Thyroid gland (tissue), 4 donors: ENCODE data around the gene ANGPTL4. TPM values are rescaled to one million over a fixed set of nuclear protein-coding genes. Genes with fewer than 3 reads are reported as not detected.

ENCODE experiments used
- DNase-seq, 2 donors: peaks; one replicate each; pipeline ENCODE4 v3.0.0-alpha.2; 2019
- H3K27ac ChIP-seq, 3 donors: fragments of 200-600 bp; sonication (generic); 1 replicate in 2 of 3; 2 replicates in 1 of 3; pipeline ENCODE4 v1.5.1; 2016 to 2019; ENCODE audit warnings: mild to moderate bottlenecking in 1 of 3, moderate library complexity in 1 of 3
- H3K27me3 ChIP-seq: fragments of 200-600 bp; sonication (generic); one replicate; pipeline ENCODE4 v1.5.1; 2019
- H3K36me3 ChIP-seq, 2 donors: fragments of 200-600 bp; sonication (generic); one replicate each; pipeline ENCODE4 v1.5.1; 2016 to 2019
- H3K4me1 ChIP-seq, 2 donors: fragments of 200-600 bp; sonication (generic); one replicate each; pipeline ENCODE4 v1.5.1; 2017 to 2019
- H3K4me3 ChIP-seq, 3 donors: fragments of 200-600 bp; sonication (generic); replicated peaks in 1 of 3; 1 replicate in 2 of 3; 2 replicates in 1 of 3; pipeline ENCODE4 v1.5.1; 2016; ENCODE audit warnings: mild to moderate bottlenecking in 1 of 3
- H3K9me3 ChIP-seq: fragments of 200-600 bp; sonication (generic); one replicate; pipeline ENCODE4 v1.5.1; 2017
- POLR2A ChIP-seq, 2 donors: fragments of 450-650 bp; IDR thresholded peaks; one replicate each; pipeline ENCODE4 v1.6.1; 2017; ENCODE audit warnings: antibody characterized with exemption in 2 of 2, mild to moderate bottlenecking in 2 of 2, moderate library complexity in 1 of 2
- WGBS, 2 donors: methylation state at CpG; one replicate each; pipeline ENCODE4 v1.1.5; 2017; 5-methylcytosine and 5-hydroxymethylcytosine counted together
- intact Hi-C: fragments of 100-400 bp; cut with DNase I; formaldehyde crosslinking; loops from one replicate; pipeline ENCODE4 v1.15.1; 2023
- total RNA-seq, 4 donors: library from RNA; depleted of rRNA; stranded (reverse); fragments of >200 nt; gene quantifications; one replicate each; pipeline ENCODE4 v1.2.3, GENCODE V29; 2016
- TF ChIP-seq, protein P1 (sequence below), 6 experiments: fragments of 200-600 bp in 3 of 6; fragments of 450-650 bp in 3 of 6; sonication (generic) in 3 of 6; IDR thresholded peaks; one replicate each; pipeline ENCODE4 v1.5.1; 2016 to 2019; ENCODE audit warnings: antibody characterized with exemption in 6 of 6, mild to moderate bottlenecking in 2 of 6, inconsistent platforms in 1 of 6, moderate library complexity in 1 of 6

ANGPTL4 gene
- total RNA-seq, 4 donors from 2014 or later: 19.9 to 99.8 (median 46.6) TPM

DNA sequence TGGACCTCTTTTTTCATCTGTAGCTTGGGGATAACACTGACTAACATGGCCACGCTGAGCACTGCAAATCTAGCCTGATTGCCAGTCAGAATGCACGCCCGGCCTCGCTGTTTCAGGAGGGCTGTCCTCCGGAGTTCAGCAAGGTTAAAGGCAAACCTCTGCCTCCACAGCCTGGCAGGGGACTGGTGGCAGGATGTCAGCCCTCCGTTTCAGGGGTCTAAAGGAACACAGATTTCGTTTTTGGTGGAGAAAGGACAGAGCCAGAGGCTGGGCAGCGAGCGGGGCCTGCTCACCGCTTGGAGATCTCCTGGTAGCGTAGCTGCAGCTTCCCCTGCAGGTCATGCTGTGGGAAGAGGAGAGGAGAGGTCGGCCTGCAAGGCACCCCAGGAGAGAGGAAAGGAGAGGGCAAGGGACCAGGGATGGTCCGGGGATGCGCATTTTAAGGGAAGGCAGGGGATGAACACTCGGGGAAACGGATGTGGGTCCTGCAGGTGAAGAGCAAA, 43.3 kb upstream of the ANGPTL4 start:
- intact Hi-C loops: no loop called here
- H3K36me3 ChIP-seq: peaks cover 2 to 4% of the 10 kb centered on the region in 2 donors

DNA sequence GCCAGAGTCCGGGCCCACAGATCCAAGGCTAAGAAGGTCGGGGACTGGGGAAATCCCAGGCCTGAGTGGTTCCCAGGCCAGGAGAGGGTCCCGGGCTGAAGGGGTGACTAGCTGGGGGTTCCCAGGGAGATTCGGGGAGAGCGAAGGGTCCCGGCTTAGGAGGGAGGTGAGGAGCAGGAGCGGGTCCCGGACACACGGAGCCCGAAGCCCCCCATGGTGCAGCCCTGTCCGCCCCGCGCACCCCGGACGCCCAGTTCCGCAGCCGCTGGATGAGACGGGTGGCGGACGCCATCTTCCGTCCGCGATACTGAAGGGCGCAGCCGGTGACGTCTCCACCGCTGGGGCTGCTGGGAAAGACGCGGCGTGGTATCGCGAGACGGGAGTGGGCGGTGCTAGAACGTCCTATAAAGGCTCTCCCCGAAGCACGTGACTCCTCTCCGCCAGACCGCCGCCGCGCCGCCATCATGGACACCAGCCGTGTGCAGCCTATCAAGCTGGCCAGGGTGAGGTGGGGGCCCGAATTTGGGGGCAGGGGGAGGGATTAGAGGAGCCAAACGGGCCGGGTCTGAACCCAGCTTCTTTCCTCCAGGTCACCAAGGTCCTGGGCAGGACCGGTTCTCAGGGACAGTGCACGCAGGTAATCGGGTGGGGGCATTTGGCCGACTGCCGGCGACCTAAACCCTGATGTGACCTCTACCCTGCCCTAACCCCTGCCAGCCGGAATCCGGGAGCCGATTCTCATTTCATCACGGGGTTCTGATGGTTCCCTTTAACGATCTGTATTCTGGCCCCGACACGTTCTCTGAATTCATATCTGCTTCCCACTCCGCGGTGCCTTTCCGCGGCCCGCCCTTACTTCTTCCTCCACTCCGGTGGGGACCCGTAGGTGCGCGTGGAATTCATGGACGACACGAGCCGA, 42.6 kb upstream of the ANGPTL4 start, which contains the start of the genes NDUFA7 and RPS28:
Gene NDUFA7 (minus strand): TSS at position 309 of the 919 bp plus-strand sequence. CDS start 17 bp downstream, at position 292.
Gene RPS28 (plus strand): TSS at position 430 of the 919 bp plus-strand sequence. CDS start 35 bp downstream, at position 465.
- DNase-seq: peak; percentile 95 to 96
- H3K4me1 ChIP-seq: peaks cover 27 to 49% of the 10 kb centered on the region in 2 donors
- peaks cover 0 to under 1% of the 10 kb centered on the region in 2 donors for H3K36me3 ChIP-seq
- no peaks in the 10 kb centered on the region for H3K9me3 ChIP-seq
- WGBS, 2 donors: 0 to 1% methylated on average over 26 to 43 of the region's 72 CpGs
- no peaks in the 10 kb centered on the region for H3K27me3 ChIP-seq
- intact Hi-C loops: no loop called here
- TF ChIP-seq POLR2A (IDR thresholded peaks at IDR 0.05): peak; percentile 87 to 96
- TF ChIP-seq, protein P1, sequence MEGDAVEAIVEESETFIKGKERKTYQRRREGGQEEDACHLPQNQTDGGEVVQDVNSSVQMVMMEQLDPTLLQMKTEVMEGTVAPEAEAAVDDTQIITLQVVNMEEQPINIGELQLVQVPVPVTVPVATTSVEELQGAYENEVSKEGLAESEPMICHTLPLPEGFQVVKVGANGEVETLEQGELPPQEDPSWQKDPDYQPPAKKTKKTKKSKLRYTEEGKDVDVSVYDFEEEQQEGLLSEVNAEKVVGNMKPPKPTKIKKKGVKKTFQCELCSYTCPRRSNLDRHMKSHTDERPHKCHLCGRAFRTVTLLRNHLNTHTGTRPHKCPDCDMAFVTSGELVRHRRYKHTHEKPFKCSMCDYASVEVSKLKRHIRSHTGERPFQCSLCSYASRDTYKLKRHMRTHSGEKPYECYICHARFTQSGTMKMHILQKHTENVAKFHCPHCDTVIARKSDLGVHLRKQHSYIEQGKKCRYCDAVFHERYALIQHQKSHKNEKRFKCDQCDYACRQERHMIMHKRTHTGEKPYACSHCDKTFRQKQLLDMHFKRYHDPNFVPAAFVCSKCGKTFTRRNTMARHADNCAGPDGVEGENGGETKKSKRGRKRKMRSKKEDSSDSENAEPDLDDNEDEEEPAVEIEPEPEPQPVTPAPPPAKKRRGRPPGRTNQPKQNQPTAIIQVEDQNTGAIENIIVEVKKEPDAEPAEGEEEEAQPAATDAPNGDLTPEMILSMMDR (IDR thresholded peaks at IDR 0.05): peak in 2 of 6 experiments; percentile 21 to 47
- peak within 1 kb of the TSS; percentile 81 to 94 (median 85) for H3K27ac ChIP-seq
- peak within 1 kb of the TSS; percentile 74 to 92 (median 91) for H3K4me3 ChIP-seq

More for the DNA sequence above, 43.3 kb upstream of the ANGPTL4 start:
- DNase-seq: peak in 1 of 2 donors; percentile 20
- Histone ChIP-seq H3K9me3 (no peaks in the 10 kb centered on the region), H3K4me3 (peak overlapping the region; percentile 74 to 92 (median 89)), H3K27ac (peak overlapping the region; percentile 60 to 94 (median 85)), H3K4me1 (peaks cover 27 to 49% of the 10 kb centered on the region in 2 donors), H3K27me3 (no peaks in the 10 kb centered on the region)
- no peak for TF ChIP-seq POLR2A (IDR thresholded peaks at IDR 0.05)
- TF ChIP-seq, protein P1 (IDR thresholded peaks at IDR 0.05): no peak
- WGBS, 2 donors: 3 to 5% methylated on average over 13 to 16 of the region's 16 CpGs

DNA sequence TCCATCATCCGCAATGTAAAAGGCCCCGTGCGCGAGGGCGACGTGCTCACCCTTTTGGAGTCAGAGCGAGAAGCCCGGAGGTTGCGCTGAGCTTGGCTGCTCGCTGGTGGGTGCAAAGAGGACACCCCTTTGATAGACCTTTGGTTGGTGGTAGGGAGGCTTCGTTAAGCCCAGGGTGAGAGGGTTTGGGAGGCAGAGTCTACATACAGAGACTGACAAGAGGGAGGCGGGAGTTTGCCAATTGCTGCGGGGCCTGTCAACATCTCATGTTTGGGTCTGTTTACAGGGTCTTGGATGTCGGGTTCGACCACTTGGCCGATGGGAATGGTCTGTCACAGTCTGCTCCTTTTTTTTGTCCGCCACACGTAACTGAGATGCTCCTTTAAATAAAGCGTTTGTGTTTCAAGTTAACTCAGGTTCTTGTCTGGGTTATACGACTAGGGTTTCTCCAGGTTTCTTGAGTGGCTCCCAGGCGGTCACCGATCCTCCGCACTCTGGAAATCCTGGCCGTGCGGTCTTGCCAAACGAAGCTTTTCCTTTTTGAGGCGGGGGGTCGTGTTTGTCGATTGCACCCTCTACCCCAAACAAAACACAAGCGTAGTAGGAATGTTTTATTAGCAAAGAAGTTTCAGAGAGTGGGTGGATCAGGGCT, 41.8 kb upstream of the ANGPTL4 start:
- H3K27ac ChIP-seq: peak overlapping the region; percentile 81 to 94 (median 85)
- H3K4me3 ChIP-seq: peak overlapping the region; percentile 68 to 92 (median 91)
- H3K27me3 ChIP-seq: no peaks in the 10 kb centered on the region
- intact Hi-C loops: no loop called here
- no peaks in the 10 kb centered on the region for H3K9me3 ChIP-seq
- H3K4me1 ChIP-seq: peaks cover 27 to 45% of the 10 kb centered on the region in 2 donors
- WGBS, 2 donors: 16 to 18% methylated on average over 22 to 30 of the region's 30 CpGs
- DNase-seq: no peak
- H3K36me3 ChIP-seq: no peaks in the 10 kb centered on the region
- TF ChIP-seq, protein P1 (IDR thresholded peaks at IDR 0.05): no peak
- TF ChIP-seq POLR2A (IDR thresholded peaks at IDR 0.05): no peak

DNA sequence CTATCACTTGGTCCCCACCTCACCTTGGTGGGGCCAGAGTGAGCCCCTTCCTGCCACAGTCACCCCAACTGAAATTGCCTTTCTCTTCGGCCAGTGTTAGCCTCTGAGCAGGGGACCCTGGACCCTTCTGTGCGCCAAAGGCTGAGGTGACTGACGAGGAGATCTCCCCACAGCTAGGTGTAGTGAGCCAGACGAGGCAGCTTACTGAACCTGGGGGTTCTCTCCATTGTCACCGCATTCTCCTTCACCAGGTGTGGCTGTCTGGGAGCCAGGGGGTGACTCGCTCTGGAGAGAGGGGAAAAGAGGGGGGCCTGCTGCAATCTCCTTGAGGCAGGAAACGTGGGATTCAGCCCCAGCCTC, 41.3 kb upstream of the ANGPTL4 start:
- Histone ChIP-seq H3K27me3 (no peaks in the 10 kb centered on the region), H3K36me3 (no peaks in the 10 kb centered on the region), H3K9me3 (no peaks in the 10 kb centered on the region), H3K4me3 (peak overlapping the region in 1 of 3 donors; percentile 92), H3K4me1 (peaks cover 27 to 45% of the 10 kb centered on the region in 2 donors), H3K27ac (peak overlapping the region in 2 of 3 donors; percentile 3 to 85)
- TF ChIP-seq POLR2A (IDR thresholded peaks at IDR 0.05): no peak
- TF ChIP-seq, protein P1 (IDR thresholded peaks at IDR 0.05): no peak
- 70% methylated on average over 6 to 7 of the region's 7 CpGs for WGBS, 2 donors
- no peak for DNase-seq
- intact Hi-C loops: no loop called here
